AG20443 (cell line): ENCODE data around the gene MBNL2.
A peak's percentile ranks its signal among the peaks of the same experiment; 100 is the strongest.

ENCODE experiments used
- DNase-seq: peaks from one replicate; pipeline ENCODE4 v3.0.0; 2012; ENCODE audit warnings: low spot score, mixed read lengths

Gene MBNL2

DNA sequence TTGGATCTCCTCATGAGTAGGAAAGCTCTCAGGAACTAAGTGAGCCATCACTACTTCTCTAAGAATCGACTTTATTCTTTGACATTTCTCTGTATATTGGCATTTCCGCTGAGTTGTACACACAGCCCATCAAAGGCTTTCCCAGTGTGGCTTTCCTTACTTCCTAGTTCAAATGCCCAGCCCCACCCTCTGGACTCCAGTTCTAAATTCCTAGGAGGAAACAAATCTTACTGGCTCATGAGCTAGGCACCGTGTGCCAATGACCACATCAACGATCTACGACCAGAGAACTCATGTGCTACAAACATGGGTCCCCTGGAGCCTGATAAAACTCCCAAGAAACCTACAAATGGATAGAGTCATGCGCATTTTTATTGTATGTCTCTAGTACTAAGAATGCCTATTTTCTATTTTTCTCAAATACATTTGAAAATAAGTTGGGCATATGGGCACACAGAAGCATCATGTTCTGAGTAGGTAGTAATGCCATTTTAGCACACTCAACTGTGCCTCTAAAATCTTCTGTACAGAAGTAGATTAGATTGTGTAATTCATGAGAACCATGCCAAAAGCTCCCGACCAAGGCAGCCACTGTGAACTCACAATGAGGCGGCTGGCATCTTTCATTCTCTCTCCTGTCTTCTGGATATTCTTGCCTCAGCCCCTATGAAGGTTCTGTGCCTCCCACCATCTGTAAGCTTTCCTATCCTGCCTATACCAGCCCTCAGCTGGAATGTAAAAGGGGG lies 201.3 kb downstream of the MBNL2 start:
- DNase-seq: peak; percentile 15

GRCh38 chr13:97425590-97425989 lies 203.5 kb downstream of the MBNL2 start:
- no peak for DNase-seq

GRCh38 chr13:97426695-97427094 lies 204.6 kb downstream of the MBNL2 start:
- no peak for DNase-seq

- DNase-seq: peak; percentile 33
These were observed 207.5 kb downstream of the MBNL2 start for GRCh38 chr13:97429681-97430081.

DNA sequence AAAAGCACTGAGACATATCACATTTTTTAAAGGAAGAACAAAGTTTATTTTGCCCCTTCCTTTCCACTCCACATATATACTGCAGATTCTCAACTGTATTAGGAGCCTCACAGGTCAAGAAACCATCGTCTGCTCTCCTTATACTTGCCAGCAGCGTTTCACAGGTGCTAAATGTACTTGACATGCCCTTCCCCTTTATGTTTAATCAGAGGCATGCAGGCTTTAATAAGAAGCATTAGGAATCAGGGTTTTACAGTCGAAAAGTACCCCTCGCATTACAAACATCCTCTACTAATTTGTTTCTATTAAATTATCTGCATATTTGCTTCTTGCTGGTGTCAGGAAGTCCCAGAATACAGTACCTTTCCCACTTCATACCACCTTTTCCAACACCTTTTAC lies 208.2 kb downstream of the MBNL2 start:
- DNase-seq: no peak

DNA sequence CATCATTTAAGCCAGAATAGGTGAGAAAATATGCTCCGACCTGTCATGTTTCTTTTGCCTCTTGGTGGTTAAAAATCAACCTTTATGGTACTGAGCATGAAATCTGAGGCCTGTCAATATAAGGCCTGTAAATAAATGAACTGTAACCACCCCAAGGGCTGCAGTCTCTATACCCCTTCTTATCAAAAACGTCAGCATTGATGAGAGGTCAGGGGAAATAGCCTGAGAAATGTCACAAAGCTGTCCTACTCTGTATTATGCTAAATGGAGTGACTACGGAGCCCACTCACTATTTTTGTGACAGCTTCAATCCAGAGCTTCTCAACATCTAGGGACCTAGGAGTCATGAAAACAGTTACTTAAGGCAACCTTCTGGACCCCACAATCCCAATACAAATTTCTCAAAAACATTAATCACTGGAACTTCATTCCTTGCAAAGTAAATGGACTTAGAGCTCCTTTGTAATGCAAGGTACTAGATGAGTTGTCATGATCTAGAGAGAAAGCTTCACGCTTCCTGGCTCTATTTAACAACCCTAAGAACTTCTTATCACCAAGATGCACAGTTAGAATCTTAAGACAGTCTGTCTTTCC lies 209.1 kb downstream of the MBNL2 start:
- DNase-seq: no peak

DNA sequence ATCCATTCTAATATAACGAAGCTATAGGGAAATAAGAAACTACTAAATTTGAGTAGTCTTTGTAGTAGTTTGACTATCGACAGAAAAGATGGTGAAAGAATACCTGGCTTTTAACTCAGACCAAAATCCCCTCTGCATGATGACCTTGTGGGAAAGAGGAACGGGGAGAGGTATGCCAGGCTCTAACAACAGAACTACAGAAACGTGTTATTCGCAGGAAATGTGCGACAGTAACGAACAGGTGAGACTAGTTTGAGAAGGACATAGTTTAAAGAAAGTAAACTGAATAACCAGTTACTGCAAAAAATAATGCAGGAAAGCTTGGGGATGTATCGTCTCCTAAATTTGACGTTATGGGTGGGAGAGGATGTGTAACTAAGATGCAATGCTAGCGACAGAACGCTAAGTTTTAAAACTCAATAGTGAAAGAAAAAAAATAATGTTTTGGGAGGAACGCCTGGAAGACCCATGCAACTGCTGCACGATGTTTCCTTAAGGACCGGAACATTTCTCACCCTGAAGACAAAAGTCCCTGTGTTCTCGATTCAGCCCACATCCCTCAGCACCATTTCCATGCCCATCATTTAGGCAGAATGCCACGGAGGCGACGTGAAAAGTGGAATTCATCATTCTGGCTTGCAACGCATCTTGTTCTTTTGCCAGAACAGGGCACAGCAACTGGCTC lies 210.2 kb downstream of the MBNL2 start:
- no peak for DNase-seq

DNA sequence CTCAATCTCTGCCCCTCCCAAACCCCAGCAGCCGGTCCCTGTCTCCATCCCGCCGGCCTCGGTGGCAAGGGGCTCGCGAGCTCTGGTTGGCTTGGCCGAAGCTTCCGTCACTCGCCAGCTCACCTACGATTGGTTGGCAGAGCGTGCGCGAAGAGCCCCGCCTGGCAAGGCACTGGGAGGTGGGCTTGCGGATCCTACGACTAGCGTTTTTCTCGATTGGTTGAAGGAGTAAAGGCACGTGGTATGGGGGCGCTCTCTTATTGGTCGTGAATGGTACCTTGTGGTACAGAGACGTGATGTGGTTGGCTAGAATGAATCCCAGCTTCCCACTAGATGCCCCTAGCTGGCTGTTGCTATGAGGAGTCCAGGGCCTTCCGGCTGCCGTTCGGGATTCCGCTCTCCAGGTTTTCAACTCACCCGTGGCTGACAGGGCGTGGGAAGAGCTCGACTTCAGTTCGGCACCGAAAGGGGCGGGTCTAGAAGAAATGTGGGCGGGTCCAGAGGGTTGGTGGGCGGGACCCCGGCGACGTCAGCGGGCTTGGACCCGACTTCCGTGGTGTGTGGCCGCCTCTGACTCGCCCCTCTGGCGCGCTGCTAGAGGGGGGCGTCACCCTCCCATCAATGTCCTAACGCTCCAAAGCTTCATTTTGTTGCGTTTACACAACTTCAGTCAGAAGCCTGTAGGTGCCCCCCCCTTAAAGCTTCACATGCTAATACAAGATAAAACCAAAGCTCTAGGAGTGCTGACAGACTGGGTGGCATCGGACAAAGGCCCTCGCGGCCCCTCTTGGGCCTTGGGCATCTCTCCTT lies 211.0 kb downstream of the MBNL2 start:
- peak; percentile 93 for DNase-seq

GRCh38 chr13:97433727-97434396 lies 211.7 kb downstream of the MBNL2 start, which contains the start of gene RAP2A:
TSS of gene RAP2A (plus strand) at chr13:97434169. CDS start at chr13:97434471, 302 bp downstream.
- DNase-seq: peak; percentile 91

DNA sequence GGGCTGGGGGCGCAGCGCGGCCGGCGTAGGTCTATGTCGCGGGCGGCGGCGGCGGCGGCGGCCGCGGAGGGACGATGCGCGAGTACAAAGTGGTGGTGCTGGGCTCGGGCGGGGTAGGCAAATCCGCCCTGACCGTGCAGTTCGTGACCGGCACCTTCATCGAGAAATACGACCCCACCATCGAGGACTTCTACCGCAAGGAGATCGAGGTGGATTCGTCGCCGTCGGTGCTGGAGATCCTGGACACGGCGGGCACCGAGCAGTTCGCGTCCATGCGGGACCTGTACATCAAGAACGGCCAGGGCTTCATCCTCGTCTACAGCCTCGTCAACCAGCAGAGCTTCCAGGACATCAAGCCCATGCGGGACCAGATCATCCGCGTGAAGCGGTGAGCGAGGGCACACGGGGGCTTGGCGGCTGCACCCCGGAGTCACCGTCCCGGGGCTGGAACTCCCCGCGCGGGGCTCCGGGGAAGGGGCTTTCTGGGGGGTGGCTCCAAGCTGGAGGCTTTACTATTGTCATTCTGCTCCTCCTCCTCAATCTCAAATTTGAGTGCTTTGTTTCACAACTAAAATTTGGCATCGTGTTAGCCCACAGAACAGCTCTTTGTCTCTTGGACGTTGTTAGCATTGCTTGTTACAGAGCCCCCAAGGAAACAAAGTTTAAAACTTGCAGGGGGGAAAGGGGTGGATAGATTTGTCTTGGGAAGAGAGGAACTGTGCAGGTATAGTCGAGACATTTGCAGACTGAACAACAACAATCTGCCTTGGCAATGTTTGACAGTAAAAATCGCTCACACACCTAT lies 212.5 kb downstream of the MBNL2 start:
- peak; percentile 4 for DNase-seq

DNA sequence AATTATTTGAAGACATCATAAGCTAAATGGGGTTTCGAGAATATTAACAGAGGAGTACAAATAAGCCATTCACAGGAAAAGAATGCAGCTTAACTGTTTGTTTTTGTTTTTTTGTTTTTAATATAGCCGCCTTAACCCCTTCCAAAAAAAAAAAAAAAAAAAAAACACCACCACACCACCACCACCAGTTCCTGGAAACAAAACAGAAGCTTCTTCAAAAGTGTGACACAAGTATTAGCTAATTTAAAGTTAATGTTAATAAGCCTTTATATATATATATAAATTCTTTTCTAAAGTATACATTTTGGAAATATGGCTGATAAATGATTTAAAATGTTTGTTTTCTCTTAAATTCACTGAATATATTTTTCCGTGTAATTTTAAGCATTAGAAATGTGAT lies 213.2 kb downstream of the MBNL2 start:
- DNase-seq: no peak

GRCh38 chr13:97435794-97436193 lies 213.7 kb downstream of the MBNL2 start:
- no peak for DNase-seq

DNA sequence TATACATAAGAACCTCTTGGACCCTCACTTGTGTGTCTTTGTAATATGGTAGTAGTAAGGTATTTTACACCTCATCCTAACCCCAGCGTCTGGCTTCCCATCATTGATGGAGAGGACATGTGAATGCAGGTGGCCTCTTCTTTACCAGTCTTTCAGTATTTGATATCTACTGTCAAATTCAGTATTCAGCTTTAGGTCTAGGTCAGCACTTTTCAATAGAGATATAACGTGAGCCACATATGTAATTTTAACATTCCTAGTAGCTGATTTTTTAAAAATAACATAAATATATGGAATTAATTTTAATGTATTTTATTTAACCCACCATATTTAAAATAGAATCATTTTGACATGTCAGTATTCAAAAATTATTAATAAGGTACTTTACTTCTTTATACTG lies 214.7 kb downstream of the MBNL2 start:
- DNase-seq: no peak

DNA sequence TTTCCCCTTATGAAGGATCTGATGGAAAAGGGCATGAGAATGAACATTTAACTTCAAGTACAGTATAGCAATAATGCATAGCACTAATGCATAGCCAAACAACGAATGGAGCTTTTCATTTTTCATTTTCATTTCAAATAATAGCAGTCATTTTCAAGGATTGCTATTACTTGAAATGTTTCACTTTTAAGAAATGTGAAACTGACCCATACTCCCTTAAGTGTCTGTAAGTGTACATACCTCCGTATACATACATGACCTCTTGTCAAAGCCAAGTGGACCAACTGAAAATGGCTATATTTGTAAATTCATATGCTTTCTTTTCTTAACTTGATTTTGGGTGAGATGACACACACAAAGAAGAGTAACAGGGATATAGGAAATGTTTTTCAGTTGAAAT lies 215.6 kb downstream of the MBNL2 start:
- no peak for DNase-seq

DNA sequence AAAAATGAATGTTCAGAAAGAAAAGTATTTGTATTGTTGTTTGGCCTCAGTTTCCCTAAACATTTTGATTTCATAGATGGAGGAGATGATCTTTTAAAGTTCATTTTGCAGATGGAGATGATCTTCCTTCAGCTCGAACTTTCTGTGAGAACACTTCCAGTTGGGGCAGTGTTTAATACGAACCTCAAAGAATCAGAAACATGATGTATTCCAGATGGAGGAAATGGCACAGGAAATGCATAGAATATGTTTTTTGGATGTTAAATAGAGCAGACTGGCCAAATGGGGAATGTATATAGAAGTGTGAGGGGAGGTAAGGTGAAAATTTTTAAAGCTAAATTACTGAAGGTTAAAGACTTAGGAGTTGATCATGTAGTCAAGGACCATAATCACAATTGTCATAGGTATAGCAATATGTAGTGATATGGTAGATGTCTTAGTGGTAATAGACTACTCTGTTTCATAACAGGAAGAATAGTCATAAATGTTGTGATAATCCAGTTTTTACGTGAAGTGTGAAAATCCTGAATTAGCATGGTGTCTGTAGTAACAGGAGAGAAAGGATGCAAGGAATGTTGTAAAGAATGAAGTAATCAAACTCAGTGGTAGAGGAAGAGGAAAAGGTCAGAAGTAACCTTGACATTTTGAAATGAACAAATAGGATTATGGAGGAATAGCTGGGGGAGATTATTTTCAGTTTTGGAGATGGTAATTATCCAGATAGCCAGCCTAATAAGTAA lies 216.9 kb downstream of the MBNL2 start:
- DNase-seq: no peak

DNA sequence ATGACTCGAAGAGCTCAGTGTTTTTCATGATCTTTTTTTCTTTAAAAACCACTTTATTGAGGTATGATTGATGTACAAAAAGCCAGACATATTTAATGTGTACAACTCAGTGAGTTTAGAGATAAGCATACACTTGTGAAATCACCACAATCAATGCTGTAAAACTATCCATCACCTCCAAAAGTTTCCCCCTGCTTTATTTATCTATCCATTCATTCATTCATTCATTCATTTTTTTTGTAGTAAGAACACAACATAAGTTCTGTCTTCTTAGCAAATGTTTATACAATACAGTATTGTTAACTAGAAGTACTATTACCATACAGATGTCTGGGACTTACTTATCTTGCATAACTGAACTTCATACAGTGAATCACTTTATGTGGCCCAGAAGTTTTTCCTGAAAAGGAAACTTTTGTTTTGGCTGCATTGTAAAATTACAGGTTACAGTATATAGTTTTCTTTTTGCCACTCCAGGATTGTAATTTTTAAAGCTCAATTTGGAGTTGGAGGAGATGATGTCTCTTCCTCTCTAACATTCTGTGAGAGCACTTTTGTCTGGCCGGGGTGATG lies 218.6 kb downstream of the MBNL2 start:
- no peak for DNase-seq

DNA sequence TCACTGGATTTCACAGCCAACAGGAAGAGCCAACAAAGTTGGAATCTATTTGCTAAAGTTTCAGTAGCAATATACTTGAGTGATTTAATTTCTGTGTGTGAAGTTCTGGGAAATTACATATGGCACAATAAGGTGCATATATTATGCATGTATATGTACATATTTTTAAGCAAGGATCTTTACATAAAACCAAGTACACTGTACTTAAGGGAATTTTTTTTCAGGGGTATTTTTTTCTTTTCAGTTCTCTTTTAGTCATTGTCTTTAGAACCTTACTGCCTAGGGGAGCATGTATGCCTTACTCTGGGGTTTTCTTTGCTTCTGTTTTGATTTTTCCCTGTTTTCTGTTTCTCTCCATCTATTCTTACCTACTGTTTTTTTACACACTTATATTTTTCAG lies 219.2 kb downstream of the MBNL2 start:
- no peak for DNase-seq
